ENCODE results near the gene ZCCHC8.

The ZCCHC8 gene

DNA sequence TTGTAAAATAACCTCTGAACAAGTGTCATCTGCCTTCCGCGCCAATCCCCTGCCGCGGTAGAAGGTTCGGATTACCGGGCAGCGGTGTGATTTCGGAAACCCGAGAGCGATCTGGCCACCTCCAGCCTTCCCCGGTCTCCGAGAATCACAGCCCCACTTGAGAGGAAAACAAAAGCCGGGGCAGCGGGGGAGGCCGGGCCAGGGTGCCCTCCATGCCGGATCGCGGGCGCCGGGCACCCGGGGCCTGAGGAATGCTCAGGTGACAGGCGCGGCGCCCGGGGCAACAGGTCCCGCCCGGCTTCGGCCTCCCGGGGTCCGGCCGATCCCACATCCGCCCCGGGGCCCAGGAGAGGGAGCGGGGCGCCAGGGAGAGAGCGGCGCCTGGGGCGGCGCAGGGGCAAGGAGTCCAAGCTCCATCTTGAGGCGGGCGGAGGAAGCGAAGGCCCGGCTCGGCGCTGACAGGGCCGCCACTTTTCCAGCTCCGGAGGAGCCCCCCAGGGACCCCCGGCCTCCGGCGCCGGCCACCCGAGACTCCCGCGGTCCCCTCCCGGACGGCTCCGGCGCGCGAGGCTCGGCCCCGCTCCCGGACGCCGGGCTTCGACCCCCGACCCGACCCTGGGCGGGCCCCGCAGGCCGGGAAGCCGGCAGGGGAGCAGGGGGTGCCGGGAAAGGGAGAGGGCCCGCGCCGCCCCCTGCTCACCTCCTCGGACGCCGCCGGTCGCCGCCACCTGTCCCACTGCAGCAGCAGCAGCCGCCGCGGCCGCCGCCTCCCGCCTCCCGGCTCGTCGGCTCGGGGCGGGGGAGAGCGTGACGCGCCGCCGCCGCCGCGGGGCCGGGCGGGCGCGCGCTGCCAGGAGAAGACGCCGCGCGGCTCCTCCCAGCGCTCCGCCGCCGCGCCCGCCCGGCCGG lies 78.7 kb downstream of the ZCCHC8 start, which contains the start of gene CLIP1:
Gene CLIP1 (minus strand): TSS at position 849 of the 909 bp plus-strand sequence. CDS start 42,217 bp downstream, outside the sequence.
- DNase-seq, result peak; percentile 15 to 62

All from NCI-H1930 (cell line).